ENCODE measurements around the gene CSMD2.

The CSMD2 gene

GRCh38 chr1:33610864-33611455, 554.1 kb downstream of the CSMD2 start:
- H3K4me1 ChIP-seq (ENCODE audit: control insufficient read depth, insufficient read depth, low read length, poor library complexity, severe bottlenecking) = no peaks in the 10 kb centered on the region
- 90 to 94% methylated on average over 11 of the region's 14 CpGs for WGBS, 2 experiments (ENCODE audit: insufficient coverage in 2 of 2)
- no peaks in the 10 kb centered on the region for H3K9me3 ChIP-seq (ENCODE audit: control insufficient read depth, low read length)
- H3K36me3 ChIP-seq (ENCODE audit: control insufficient read depth, insufficient read depth, low read length) = no peaks in the 10 kb centered on the region
- H3K27ac ChIP-seq (ENCODE audit: low read depth, low read length, severe bottlenecking) = no peak overlapping the region
- no peak overlapping the region for H3K4me3 ChIP-seq (ENCODE audit: extremely low read depth, insufficient read depth, low read length, poor library complexity, severe bottlenecking)

GRCh38 chr1:33610391-33610790, 554.6 kb downstream of the CSMD2 start:
- H3K27ac ChIP-seq (ENCODE audit: low read depth, low read length, severe bottlenecking) = no peak overlapping the region
- H3K9me3 ChIP-seq (ENCODE audit: control insufficient read depth, low read length) = no peaks in the 10 kb centered on the region
- H3K4me1 ChIP-seq (ENCODE audit: control insufficient read depth, insufficient read depth, low read length, poor library complexity, severe bottlenecking) = no peaks in the 10 kb centered on the region
- no peak overlapping the region for H3K4me3 ChIP-seq (ENCODE audit: extremely low read depth, insufficient read depth, low read length, poor library complexity, severe bottlenecking)
- H3K36me3 ChIP-seq (ENCODE audit: control insufficient read depth, insufficient read depth, low read length) = no peaks in the 10 kb centered on the region
- WGBS, 2 experiments (ENCODE audit: insufficient coverage in 2 of 2) = 89 to 91% methylated on average over 1 to 3 of the region's 3 CpGs

DNA sequence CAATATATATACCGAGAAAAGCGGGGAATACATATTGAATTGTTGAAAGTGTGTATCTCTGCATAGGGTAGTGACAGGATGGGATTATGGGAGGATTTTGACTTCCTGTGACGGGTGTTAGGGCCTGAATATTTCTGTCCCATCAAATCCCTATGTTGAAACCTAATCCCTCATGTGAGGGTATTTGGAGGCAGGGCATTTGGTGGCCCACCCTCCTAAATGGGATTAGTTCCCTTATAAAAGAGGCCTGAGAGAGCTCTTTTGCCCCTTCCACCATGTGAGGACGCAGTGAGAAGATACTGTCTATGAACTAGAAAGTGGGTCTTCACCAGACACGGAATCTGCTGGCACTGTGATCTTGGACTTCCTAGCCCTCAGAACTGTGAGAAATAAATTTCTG, 555.3 kb downstream of the CSMD2 start:
- 96 to 100% methylated on average over 1 to 4 of the region's 5 CpGs for WGBS, 2 experiments (ENCODE audit: insufficient coverage in 2 of 2)
- H3K4me1 ChIP-seq (ENCODE audit: control insufficient read depth, insufficient read depth, low read length, poor library complexity, severe bottlenecking) = no peaks in the 10 kb centered on the region
- no peaks in the 10 kb centered on the region for H3K36me3 ChIP-seq (ENCODE audit: control insufficient read depth, insufficient read depth, low read length)
- H3K4me3 ChIP-seq (ENCODE audit: extremely low read depth, insufficient read depth, low read length, poor library complexity, severe bottlenecking) = no peak overlapping the region
- no peaks in the 10 kb centered on the region for H3K9me3 ChIP-seq (ENCODE audit: control insufficient read depth, low read length)
- H3K27ac ChIP-seq (ENCODE audit: low read depth, low read length, severe bottlenecking) = no peak overlapping the region

- 91 to 95% methylated on average over 8 of the region's 9 CpGs for WGBS, 2 experiments (ENCODE audit: insufficient coverage in 2 of 2)
- H3K9me3 ChIP-seq (ENCODE audit: control insufficient read depth, low read length) = no peaks in the 10 kb centered on the region
- no peak overlapping the region for H3K27ac ChIP-seq (ENCODE audit: low read depth, low read length, severe bottlenecking)
- no peak overlapping the region for H3K4me3 ChIP-seq (ENCODE audit: extremely low read depth, insufficient read depth, low read length, poor library complexity, severe bottlenecking)
- H3K36me3 ChIP-seq (ENCODE audit: control insufficient read depth, insufficient read depth, low read length) = no peaks in the 10 kb centered on the region
- no peaks in the 10 kb centered on the region for H3K4me1 ChIP-seq (ENCODE audit: control insufficient read depth, insufficient read depth, low read length, poor library complexity, severe bottlenecking)
These were observed 556.1 kb downstream of the CSMD2 start for GRCh38 chr1:33608825-33609400.

DNA sequence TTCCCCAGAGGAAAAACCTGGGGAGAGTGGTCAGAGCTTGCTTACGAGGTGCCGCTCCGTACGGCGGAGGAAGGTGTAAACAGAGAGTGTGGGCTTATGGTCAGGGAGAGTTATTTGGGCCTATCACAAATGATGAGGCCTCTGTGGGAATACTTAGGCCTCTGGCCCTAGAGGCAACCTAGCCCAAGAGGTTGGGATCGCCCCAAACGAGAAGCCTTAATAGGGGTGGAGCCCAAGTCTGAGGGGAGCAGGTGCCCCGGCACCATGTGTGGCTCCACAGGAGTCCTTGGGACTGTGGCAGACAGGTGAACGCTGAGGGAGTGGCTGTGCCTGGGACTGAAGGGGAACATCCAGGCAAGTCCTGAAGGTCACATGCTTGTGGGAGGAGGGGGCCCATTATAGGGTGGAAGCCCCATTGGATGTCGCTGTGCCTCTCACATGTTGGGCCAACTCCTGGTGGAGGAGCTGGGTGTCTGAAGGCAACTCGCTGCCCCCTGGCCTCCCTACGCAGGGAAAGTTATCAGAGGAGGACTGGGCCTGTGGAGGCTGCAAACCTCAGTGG, 557.5 kb downstream of the CSMD2 start:
- H3K4me3 ChIP-seq (ENCODE audit: extremely low read depth, insufficient read depth, low read length, poor library complexity, severe bottlenecking) = no peak overlapping the region
- no peaks in the 10 kb centered on the region for H3K9me3 ChIP-seq (ENCODE audit: control insufficient read depth, low read length)
- H3K36me3 ChIP-seq (ENCODE audit: control insufficient read depth, insufficient read depth, low read length) = no peaks in the 10 kb centered on the region
- no peak overlapping the region for H3K27ac ChIP-seq (ENCODE audit: low read depth, low read length, severe bottlenecking)
- WGBS, 2 experiments (ENCODE audit: insufficient coverage in 2 of 2) = 91 to 93% methylated on average over 7 to 12 of the region's 12 CpGs
- no peaks in the 10 kb centered on the region for H3K4me1 ChIP-seq (ENCODE audit: control insufficient read depth, insufficient read depth, low read length, poor library complexity, severe bottlenecking)

GRCh38 chr1:33606272-33606671, 558.8 kb downstream of the CSMD2 start:
- Histone ChIP-seq H3K4me1 (ENCODE audit: control insufficient read depth, insufficient read depth, low read length, poor library complexity, severe bottlenecking) (no peaks in the 10 kb centered on the region), H3K27ac (ENCODE audit: low read depth, low read length, severe bottlenecking) (no peak overlapping the region), H3K9me3 (ENCODE audit: control insufficient read depth, low read length) (no peaks in the 10 kb centered on the region), H3K36me3 (ENCODE audit: control insufficient read depth, insufficient read depth, low read length) (no peaks in the 10 kb centered on the region), H3K4me3 (ENCODE audit: extremely low read depth, insufficient read depth, low read length, poor library complexity, severe bottlenecking) (no peak overlapping the region)
- 98 to 100% methylated on average over 7 to 8 of the region's 9 CpGs for WGBS, 2 experiments (ENCODE audit: insufficient coverage in 2 of 2)

- WGBS, 2 experiments (ENCODE audit: insufficient coverage in 2 of 2) = 91 to 99% methylated on average over 6 to 7 of the region's 9 CpGs
- Histone ChIP-seq H3K4me3 (ENCODE audit: extremely low read depth, insufficient read depth, low read length, poor library complexity, severe bottlenecking) (no peak overlapping the region), H3K27ac (ENCODE audit: low read depth, low read length, severe bottlenecking) (no peak overlapping the region), H3K9me3 (ENCODE audit: control insufficient read depth, low read length) (no peaks in the 10 kb centered on the region), H3K36me3 (ENCODE audit: control insufficient read depth, insufficient read depth, low read length) (no peaks in the 10 kb centered on the region), H3K4me1 (ENCODE audit: control insufficient read depth, insufficient read depth, low read length, poor library complexity, severe bottlenecking) (no peaks in the 10 kb centered on the region)
These were observed 562.8 kb downstream of the CSMD2 start for GRCh38 chr1:33602271-33602670.

DNA sequence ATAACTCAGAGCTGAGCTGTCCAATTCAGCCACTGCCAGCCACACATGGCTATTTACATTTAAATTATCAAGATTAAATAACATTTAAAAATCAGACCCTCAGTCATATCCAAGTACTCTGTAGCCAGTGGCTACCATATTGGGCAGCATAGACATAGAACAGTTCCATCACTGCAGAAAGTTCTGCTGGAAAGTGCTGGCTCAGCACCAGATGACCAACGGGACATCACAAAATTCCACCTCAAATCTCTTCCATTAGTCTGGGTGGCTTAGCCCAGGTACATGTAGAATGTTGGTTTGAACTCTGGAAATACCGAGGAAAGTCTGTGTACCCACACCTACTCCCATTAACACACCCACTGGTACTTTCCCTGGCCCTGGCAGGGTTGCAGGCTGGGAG, 563.3 kb downstream of the CSMD2 start:
- WGBS, 2 experiments (ENCODE audit: insufficient coverage in 2 of 2) = 80 to 83% methylated on average over 1 of the region's 2 CpGs
- H3K4me1 ChIP-seq (ENCODE audit: control insufficient read depth, insufficient read depth, low read length, poor library complexity, severe bottlenecking) = no peaks in the 10 kb centered on the region
- H3K36me3 ChIP-seq (ENCODE audit: control insufficient read depth, insufficient read depth, low read length) = no peaks in the 10 kb centered on the region
- H3K27ac ChIP-seq (ENCODE audit: low read depth, low read length, severe bottlenecking) = no peak overlapping the region
- H3K4me3 ChIP-seq (ENCODE audit: extremely low read depth, insufficient read depth, low read length, poor library complexity, severe bottlenecking) = no peak overlapping the region
- no peaks in the 10 kb centered on the region for H3K9me3 ChIP-seq (ENCODE audit: control insufficient read depth, low read length)

GRCh38 chr1:33599516-33600115, 565.4 kb downstream of the CSMD2 start:
- Histone ChIP-seq H3K4me1 (ENCODE audit: control insufficient read depth, insufficient read depth, low read length, poor library complexity, severe bottlenecking) (no peaks in the 10 kb centered on the region), H3K4me3 (ENCODE audit: extremely low read depth, insufficient read depth, low read length, poor library complexity, severe bottlenecking) (no peak overlapping the region), H3K9me3 (ENCODE audit: control insufficient read depth, low read length) (no peaks in the 10 kb centered on the region), H3K36me3 (ENCODE audit: control insufficient read depth, insufficient read depth, low read length) (no peaks in the 10 kb centered on the region), H3K27ac (ENCODE audit: low read depth, low read length, severe bottlenecking) (no peak overlapping the region)
- 90 to 91% methylated on average over 5 of the region's 7 CpGs for WGBS, 2 experiments (ENCODE audit: insufficient coverage in 2 of 2)

DNA sequence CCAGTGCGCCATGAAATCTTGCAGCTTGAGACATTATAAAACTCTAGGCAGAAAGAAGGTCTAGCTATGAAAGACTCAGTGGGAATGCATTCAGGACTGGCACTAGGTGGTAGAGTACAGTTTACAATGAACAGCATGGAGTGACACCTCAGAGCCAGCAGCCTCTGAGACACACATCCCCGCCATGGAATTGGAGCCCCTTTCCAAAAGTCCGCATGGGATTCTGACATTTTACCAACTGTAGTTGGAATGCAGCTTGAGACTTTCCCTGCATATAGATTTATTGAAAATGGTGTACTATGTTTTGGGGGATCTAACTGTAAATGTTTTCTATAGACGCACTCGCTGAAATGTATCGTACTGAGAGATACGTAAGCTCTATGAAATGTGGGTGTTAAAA, 576.3 kb downstream of the CSMD2 start:
- WGBS, 2 experiments (ENCODE audit: insufficient coverage in 2 of 2) = 93 to 100% methylated on average over 2 to 7 of the region's 7 CpGs
- peaks cover 5% of the 10 kb centered on the region for H3K4me1 ChIP-seq (ENCODE audit: control insufficient read depth, insufficient read depth, low read length, poor library complexity, severe bottlenecking)

GRCh38 chr1:33586795-33587194, 578.2 kb downstream of the CSMD2 start:
- no peak overlapping the region for H3K4me3 ChIP-seq (ENCODE audit: extremely low read depth, insufficient read depth, low read length, poor library complexity, severe bottlenecking)
- H3K27ac ChIP-seq (ENCODE audit: low read depth, low read length, severe bottlenecking) = no peak overlapping the region
- H3K9me3 ChIP-seq (ENCODE audit: control insufficient read depth, low read length) = no peaks in the 10 kb centered on the region
- no peaks in the 10 kb centered on the region for H3K36me3 ChIP-seq (ENCODE audit: control insufficient read depth, insufficient read depth, low read length)
- H3K4me1 ChIP-seq (ENCODE audit: control insufficient read depth, insufficient read depth, low read length, poor library complexity, severe bottlenecking) = peaks cover 5% of the 10 kb centered on the region
- whole genome bisulfite sequencing, 2 experiments (ENCODE audit: insufficient coverage in 2 of 2) = no CpG with 5 or more reads among the region's 5 CpGs

More for the DNA sequence above, 576.3 kb downstream of the CSMD2 start:
- Histone ChIP-seq H3K36me3 (ENCODE audit: control insufficient read depth, insufficient read depth, low read length) (no peaks in the 10 kb centered on the region), H3K27ac (ENCODE audit: low read depth, low read length, severe bottlenecking) (no peak overlapping the region), H3K9me3 (ENCODE audit: control insufficient read depth, low read length) (no peaks in the 10 kb centered on the region), H3K4me3 (ENCODE audit: extremely low read depth, insufficient read depth, low read length, poor library complexity, severe bottlenecking) (no peak overlapping the region)

Measured in mesodermal cell (in vitro differentiated cells).